A549 (cell line): ENCODE data around the gene MEG3.

Experiments
- CEBPB ChIP-seq, 2 experiments: fragments of >200 bp in 1 of 2; sonication (Bioruptor Twin) in 1 of 2; formaldehyde crosslinking in 1 of 2; IDR thresholded peaks; 2 replicates each; pipeline ENCODE4 v1.6.1; 2012 to 2016
- CTCF ChIP-seq: fragments of >200 bp; sonication (Bioruptor Twin); formaldehyde crosslinking; IDR thresholded peaks from 3 replicates; pipeline ENCODE4 v1.5.1; 2016
- ELK1 ChIP-seq: fragments of 150-350 bp; IDR thresholded peaks from 2 replicates; pipeline ENCODE4 v1.6.1; 2014; ENCODE audit warnings: low read depth, mild to moderate bottlenecking, low read length
- HDAC2 ChIP-seq: fragments of 200-600 bp; sonication (generic); IDR thresholded peaks from 2 replicates; pipeline ENCODE4 v1.6.1; 2016
- HMGXB4 ChIP-seq: fragments of 250-450 bp; sonication (Bioruptor Pico); IDR thresholded peaks from 2 replicates; pipeline ENCODE4 v1.5.0; 2021; ENCODE audit warnings: mild to moderate bottlenecking, moderate library complexity, borderline replicate concordance
- KDM1A ChIP-seq: fragments of 200-600 bp; sonication (generic); IDR thresholded peaks from 2 replicates; pipeline ENCODE4 v1.6.1; 2016; ENCODE audit warnings: low read depth, mild to moderate bottlenecking
- MAX ChIP-seq: IDR thresholded peaks from 2 replicates; pipeline ENCODE4 v1.6.1; 2012
- MAZ ChIP-seq: fragments of 150-350 bp; IDR thresholded peaks from 2 replicates; pipeline ENCODE4 v1.6.1; 2014; ENCODE audit warnings: antibody characterized with exemption, low read depth, low read length, borderline replicate concordance
- POLR2A ChIP-seq: IDR thresholded peaks from 2 replicates; pipeline ENCODE4 v1.6.1; 2012; ENCODE audit warnings: mild to moderate bottlenecking, low read length
- RAD21 ChIP-seq, 2 experiments: fragments of >200 bp in 1 of 2; sonication (Bioruptor Twin) in 1 of 2; formaldehyde crosslinking in 1 of 2; IDR thresholded peaks in 1 of 2; conservative IDR thresholded peaks in 1 of 2; 2 replicates in 1 of 2; 3 replicates in 1 of 2; pipeline ENCODE4 v1.6.1; 2012 to 2018; ENCODE audit warnings: inconsistent platforms in 1 of 2
- REST ChIP-seq: fragments of 200-600 bp; sonication (generic); IDR thresholded peaks from 2 replicates; pipeline ENCODE4 v1.6.1; 2016; ENCODE audit warnings: antibody characterized with exemption, mild to moderate bottlenecking, moderate library complexity
- RNF2 ChIP-seq: fragments of 200-600 bp; sonication (generic); IDR thresholded peaks from 2 replicates; pipeline ENCODE4 v1.6.1; 2016; ENCODE audit warnings: low read depth, mild to moderate bottlenecking, antibody characterized with exemption, moderate library complexity, borderline replicate concordance
- SREBF2 ChIP-seq: fragments of 450-650 bp; IDR thresholded peaks from 2 replicates; pipeline ENCODE4 v1.6.1; 2014; ENCODE audit warnings: mild to moderate bottlenecking, moderate library complexity

GRCh38 chr14:100839681-100840111 is 13.8 kb downstream of the MEG3 start:
- TF ChIP-seq KDM1A (no peak), ELK1 (no peak), MAX (no peak), CTCF (no peak), POLR2A (no peak), RAD21 (conservative IDR thresholded peaks at IDR 0.05 in 1 of 2, IDR thresholded peaks at IDR 0.05 in 1 of 2) (no peak), HMGXB4 (CRISPR knock-in tag) (no peak), SREBF2 (no peak), REST (no peak), RNF2 (no peak), HDAC2 (no peak), CEBPB (IDR thresholded peaks at IDR 0.05) (no peak), MAZ (no peak)
